Gastroesophageal sphincter (tissue), 4 donors: ENCODE results near the gene CNTNAP4. TPM values are rescaled to one million over a fixed set of nuclear protein-coding genes. Genes with fewer than 3 reads are reported as not detected.

Experiments used
- ATAC-seq: fragments of 150-250 bp; one replicate; pipeline ENCODE4 v1.9.1; 2016; ENCODE audit warnings: mild to moderate bottlenecking, moderate library complexity
- H3K27ac ChIP-seq, 4 donors: fragments of 200-600 bp; sonication (generic) in 3 of 4; 1 replicate in 3 of 4; 2 replicates in 1 of 4; pipeline ENCODE4 v1.5.1; 2016 to 2019
- H3K27me3 ChIP-seq: fragments of 200-600 bp; sonication (generic); one replicate; pipeline ENCODE4 v1.5.1; 2019
- H3K36me3 ChIP-seq, 2 donors: fragments of 200-600 bp; sonication (generic); one replicate each; pipeline ENCODE4 v1.5.1; 2019; ENCODE audit warnings: control low read depth in 1 of 2
- H3K4me1 ChIP-seq, 3 donors: fragments of 200-600 bp; sonication (generic); 1 replicate in 2 of 3; 2 replicates in 1 of 3; pipeline ENCODE4 v1.5.1; 2016 to 2019; ENCODE audit warnings: control low read depth in 2 of 3
- H3K4me3 ChIP-seq, 2 donors: fragments of 200-600 bp; sonication (generic); one replicate each; pipeline ENCODE4 v1.5.1; 2019; ENCODE audit warnings: mild to moderate bottlenecking in 1 of 2, moderate library complexity in 1 of 2
- H3K9me3 ChIP-seq, 3 donors: fragments of 200-600 bp; sonication (generic); one replicate each; pipeline ENCODE4 v1.5.1; 2017 to 2019; ENCODE audit warnings: control low read depth in 2 of 3
- CTCF ChIP-seq, 4 experiments: fragments of 200-600 bp in 2 of 4; fragments of 450-650 bp in 2 of 4; sonication (generic) in 1 of 4; IDR thresholded peaks; one replicate each; pipeline ENCODE4 v1.5.1; 2017 to 2019; ENCODE audit warnings: antibody characterized with exemption in 4 of 4, mild to moderate bottlenecking in 2 of 4, moderate library complexity in 2 of 4
- EP300 ChIP-seq: sonication (generic); formaldehyde crosslinking; IDR thresholded peaks from one replicate; pipeline ENCODE4 v1.6.1; 2017; ENCODE audit warnings: antibody characterized with exemption, mild to moderate bottlenecking
- POLR2A ChIP-seq, 2 donors: fragments of 450-650 bp; IDR thresholded peaks; one replicate each; pipeline ENCODE4 v1.6.1; 2017; ENCODE audit warnings: antibody characterized with exemption in 2 of 2, mild to moderate bottlenecking in 2 of 2, moderate library complexity in 1 of 2
- POLR2AphosphoS5 ChIP-seq: sonication (generic); formaldehyde crosslinking; IDR thresholded peaks from one replicate; pipeline ENCODE4 v1.6.1; 2017; ENCODE audit warnings: antibody characterized with exemption
- WGBS, 2 donors: methylation state at CpG; one replicate each; pipeline ENCODE4 v1.1.5; 2018; ENCODE audit warnings: low coverage in 1 of 2; 5-methylcytosine and 5-hydroxymethylcytosine counted together
- total RNA-seq, 4 donors: library from RNA; depleted of rRNA; stranded (reverse); fragments of >200 nt; gene quantifications; one replicate each; pipeline ENCODE4 v1.1.0, GENCODE V29; 2016

Gene CNTNAP4
- total RNA-seq, 4 donors from 2014 or later = 0.13 to 0.94 (median 0.46) TPM

GRCh38 chr16:76237471-76237870 lies 39.7 kb upstream of the CNTNAP4 start:
- no peak for TF ChIP-seq CTCF (IDR thresholded peaks at IDR 0.05)
- TF ChIP-seq POLR2AphosphoS5 = no peak
- no peak for TF ChIP-seq POLR2A (IDR thresholded peaks at IDR 0.05)
- no peak for TF ChIP-seq EP300
- Histone ChIP-seq H3K4me1 (no peaks in the 10 kb centered on the region), H3K27ac (no peak overlapping the region), H3K9me3 (no peaks in the 10 kb centered on the region), H3K27me3 (no peaks in the 10 kb centered on the region), H3K36me3 (no peaks in the 10 kb centered on the region), H3K4me3 (no peak overlapping the region)
- no peak for ATAC-seq
- 31 to 80% methylated on average over 2 of the region's 2 CpGs for WGBS, 2 donors

- no peaks in the 10 kb centered on the region for H3K9me3 ChIP-seq
- WGBS, 2 donors = 38 to 67% methylated on average over 1 to 2 of the region's 2 CpGs
- H3K27me3 ChIP-seq = no peaks in the 10 kb centered on the region
- ATAC-seq = no peak
- no peak overlapping the region for H3K4me3 ChIP-seq
- TF ChIP-seq EP300 = no peak
- no peak for TF ChIP-seq CTCF (IDR thresholded peaks at IDR 0.05)
- no peak for TF ChIP-seq POLR2A (IDR thresholded peaks at IDR 0.05)
- no peak for TF ChIP-seq POLR2AphosphoS5
- no peak overlapping the region for H3K27ac ChIP-seq
- no peaks in the 10 kb centered on the region for H3K36me3 ChIP-seq
- H3K4me1 ChIP-seq = no peaks in the 10 kb centered on the region
Observed at GRCh38 chr16:76241755-76242154, 35.4 kb upstream of the CNTNAP4 start.

GRCh38 chr16:76243620-76244019 lies 33.6 kb upstream of the CNTNAP4 start:
- no peaks in the 10 kb centered on the region for H3K27me3 ChIP-seq
- 56 to 89% methylated on average over 1 of the region's 1 CpG for WGBS, 2 donors
- no peaks in the 10 kb centered on the region for H3K9me3 ChIP-seq
- ATAC-seq = no peak
- no peaks in the 10 kb centered on the region for H3K36me3 ChIP-seq
- H3K4me3 ChIP-seq = no peak overlapping the region
- no peaks in the 10 kb centered on the region for H3K4me1 ChIP-seq
- no peak for TF ChIP-seq POLR2A (IDR thresholded peaks at IDR 0.05)
- no peak for TF ChIP-seq EP300
- no peak for TF ChIP-seq CTCF (IDR thresholded peaks at IDR 0.05)
- no peak for TF ChIP-seq POLR2AphosphoS5
- no peak overlapping the region for H3K27ac ChIP-seq

GRCh38 chr16:76246587-76246986 lies 30.6 kb upstream of the CNTNAP4 start:
- WGBS, 2 donors = 64 to 67% methylated on average over 3 of the region's 3 CpGs

More at GRCh38 chr16:76246587-76246986, 30.6 kb upstream of the CNTNAP4 start:
- ATAC-seq = no peak
- Histone ChIP-seq H3K4me1 (no peaks in the 10 kb centered on the region), H3K27me3 (no peaks in the 10 kb centered on the region), H3K9me3 (no peaks in the 10 kb centered on the region), H3K27ac (no peak overlapping the region), H3K36me3 (no peaks in the 10 kb centered on the region), H3K4me3 (no peak overlapping the region)
- no peak for TF ChIP-seq EP300
- TF ChIP-seq POLR2AphosphoS5 = no peak
- no peak for TF ChIP-seq CTCF (IDR thresholded peaks at IDR 0.05)
- TF ChIP-seq POLR2A (IDR thresholded peaks at IDR 0.05) = no peak
